HCT116 (cell line): Measurements from ENCODE around the gene IQCN. TPM values are rescaled to one million over a fixed set of nuclear protein-coding genes. Genes with fewer than 3 reads are reported as not detected.

Experiments
- ATAC-seq: fragments of 200-7000 bp; cut with Tn5 transposase; 2 replicates; pipeline ENCODE4 v1.9.1; 2020; ENCODE audit warnings: mild to moderate bottlenecking, moderate library complexity
- BruUV-seq: library from RNA; stranded (reverse); fragments of 400-500 nt; replicated peaks from 2 replicates; lab custom pipeline; 2021; lab: Mats Ljungman, UMichigan
- CTCF ChIA-PET: fragments of 300-600 bp; sonication (Branson Sonifier 250); formaldehyde crosslinking; loops from one replicate; lab custom pipeline; 2021; ENCODE audit warnings: antibody characterized with exemption; lab: Charles Lee
- POLR2A ChIA-PET: fragments of 300-600, 350-600 bp; sonication (Branson Sonifier 250); formaldehyde crosslinking; loops from one replicate; lab custom pipeline; 2021; ENCODE audit warnings: antibody characterized with exemption; lab: Charles Lee
- RAD21 ChIA-PET, 2 experiments: fragments of 300-600 bp; sonication (Branson Sonifier 250); formaldehyde crosslinking; loops; one replicate each; lab custom pipeline; 2023; ENCODE audit warnings: low total read pairs in 2 of 2; ENCODE audit not compliant: uncharacterized antibody in 2 of 2, unreplicated experiment in 2 of 2, low non-redundant PET in 1 of 2; lab: Charles Lee
- DNase-seq: peaks from one replicate; pipeline ENCODE4 v3.0.0-alpha.2; 2010; ENCODE audit warnings: low read depth, low spot score
- H2AFZ ChIP-seq: fragments of 200-600 bp; shearing (Covaris generic), sonication (generic); 2 replicates; pipeline ENCODE4 v1.6.1; 2017; ENCODE audit warnings: low read depth, mixed run types, mixed read lengths, antibody characterized with exemption, low read length; ENCODE audit not compliant: poor library complexity, severe bottlenecking
- H3K27ac ChIP-seq: 2 replicates; pipeline ENCODE4 v1.5.1; 2012; ENCODE audit warnings: low read depth, low read length
- H3K27me3 ChIP-seq: fragments of 200-600 bp; sonication (generic); 2 replicates; pipeline ENCODE4 v1.6.1; 2016; ENCODE audit warnings: mixed run types, low read length, mixed read lengths; ENCODE audit not compliant: insufficient read depth
- H3K36me3 ChIP-seq, 2 experiments: fragments of 200-500 bp in 1 of 2; fragments of 200-600 bp in 1 of 2; sonication (Bioruptor generic) in 1 of 2; sonication (generic) in 1 of 2; 2 replicates each; pipeline versions ENCODE4 v1.5.1 to v1.6.1; 2014 to 2016; ENCODE audit warnings: low read length in 2 of 2, inconsistent platforms in 1 of 2, mixed read lengths in 1 of 2, mixed run types in 1 of 2; ENCODE audit not compliant: insufficient read depth in 2 of 2, control insufficient read depth in 1 of 2
- H3K4me1 ChIP-seq, 2 experiments: fragments of 200-600 bp in 1 of 2; sonication (generic) in 1 of 2; 2 replicates each; pipeline versions ENCODE4 v1.5.1 to v1.6.1; 2012 to 2017; ENCODE audit warnings: low read length in 2 of 2, inconsistent platforms in 1 of 2, mild to moderate bottlenecking in 1 of 2, mixed read lengths in 1 of 2, mixed run types in 1 of 2, moderate library complexity in 1 of 2; ENCODE audit not compliant: insufficient read depth in 2 of 2, control insufficient read depth in 1 of 2
- H3K4me2 ChIP-seq: fragments of 200-600 bp; sonication (generic); 2 replicates; pipeline ENCODE4 v1.6.1; 2017; ENCODE audit warnings: mixed run types, low read length, mixed read lengths
- H3K4me3 ChIP-seq, 2 experiments: fragments of 200-600 bp in 1 of 2; sonication (generic) in 1 of 2; replicated peaks in 1 of 2; 2 replicates each; pipeline ENCODE4 v1.5.1; 2011 to 2016; ENCODE audit warnings: low read length in 2 of 2, control low read depth in 1 of 2, low read depth in 1 of 2, mild to moderate bottlenecking in 1 of 2, mixed read lengths in 1 of 2, mixed run types in 1 of 2
- H3K79me2 ChIP-seq: fragments of 200-600 bp; sonication (generic); 2 replicates; pipeline ENCODE4 v1.6.1; 2017; ENCODE audit warnings: mild to moderate bottlenecking, mixed run types, low read length, moderate library complexity, mixed read lengths; ENCODE audit not compliant: insufficient read depth
- H3K9ac ChIP-seq: fragments of 200-600 bp; sonication (generic); 2 replicates; pipeline ENCODE4 v1.6.1; 2016; ENCODE audit warnings: low read length, mixed read lengths
- H3K9me2 ChIP-seq: fragments of 200-600 bp; sonication (generic), shearing (Covaris generic); 2 replicates; pipeline ENCODE4 v1.6.1; 2017; ENCODE audit warnings: mixed run types, mild to moderate bottlenecking, moderate library complexity; ENCODE audit not compliant: insufficient read depth
- H3K9me3 ChIP-seq, 2 experiments: fragments of 200-500 bp in 1 of 2; fragments of 200-600 bp in 1 of 2; sonication (Bioruptor generic) in 1 of 2; sonication (generic) in 1 of 2; 2 replicates each; pipeline ENCODE4 v1.6.1; 2014 to 2017; ENCODE audit warnings: low read length in 2 of 2, mixed read lengths in 2 of 2, inconsistent platforms in 1 of 2, low read depth in 1 of 2, mild to moderate bottlenecking in 1 of 2, mixed run types in 1 of 2, moderate library complexity in 1 of 2; ENCODE audit not compliant: control insufficient read depth in 1 of 2, insufficient read depth in 1 of 2
- H4K20me1 ChIP-seq: fragments of 200-600 bp; sonication (generic), shearing (Covaris generic); 2 replicates; pipeline ENCODE4 v1.6.1; 2017; ENCODE audit warnings: mixed run types, mild to moderate bottlenecking, moderate library complexity; ENCODE audit not compliant: insufficient read depth
- ATF3 ChIP-seq: IDR thresholded peaks from 2 replicates; pipeline ENCODE4 v1.6.1; 2012
- CEBPB ChIP-seq: IDR thresholded peaks from 2 replicates; pipeline ENCODE4 v1.6.1; 2012; ENCODE audit warnings: low read depth
- CTCF ChIP-seq, 3 experiments: fragments of 200-600 bp in 1 of 3; sonication (generic) in 1 of 3; IDR thresholded peaks in 2 of 3; conservative IDR thresholded peaks in 1 of 3; 2 replicates each; pipeline ENCODE4 v1.5.1; 2012 to 2017; ENCODE audit warnings: low read depth in 2 of 3, low read length in 2 of 3, antibody characterized with exemption in 1 of 3, borderline replicate concordance in 1 of 3, control low read depth in 1 of 3, mild to moderate bottlenecking in 1 of 3, mixed read lengths in 1 of 3, mixed run types in 1 of 3, moderate library complexity in 1 of 3; ENCODE audit not compliant: insufficient read depth in 1 of 3
- EGR1 ChIP-seq: IDR thresholded peaks from 2 replicates; pipeline ENCODE4 v1.6.1; 2012; ENCODE audit warnings: low read depth
- ELF1 ChIP-seq: IDR thresholded peaks from 2 replicates; pipeline ENCODE4 v1.6.1; 2012; ENCODE audit warnings: low read depth, borderline replicate concordance
- FOSL1 ChIP-seq: IDR thresholded peaks from 2 replicates; pipeline ENCODE4 v1.6.1; 2012; ENCODE audit warnings: low read depth
- MAX ChIP-seq: IDR thresholded peaks from 2 replicates; pipeline ENCODE4 v1.6.1; 2012
- POLR2A ChIP-seq: IDR thresholded peaks from 2 replicates; pipeline ENCODE4 v1.7.0; 2011; ENCODE audit warnings: borderline replicate concordance; ENCODE audit not compliant: insufficient read depth, insufficient read length; ENCODE audit errors: extremely low read depth
- POLR2AphosphoS5 ChIP-seq: IDR thresholded peaks from 2 replicates; pipeline ENCODE4 v1.6.1; 2011; ENCODE audit warnings: mild to moderate bottlenecking, low read depth, low read length, moderate library complexity
- REST ChIP-seq: IDR thresholded peaks from 2 replicates; pipeline ENCODE4 v1.6.1; 2012; ENCODE audit warnings: low read depth
- SIN3A ChIP-seq: IDR thresholded peaks from 2 replicates; pipeline ENCODE4 v1.6.1; 2012; ENCODE audit warnings: low read depth
- SP1 ChIP-seq: IDR thresholded peaks from 2 replicates; pipeline ENCODE4 v1.6.1; 2012; ENCODE audit warnings: low read depth
- ZBTB33 ChIP-seq: IDR thresholded peaks from 2 replicates; pipeline ENCODE4 v1.6.1; 2011; ENCODE audit warnings: mild to moderate bottlenecking, low read length, moderate library complexity; ENCODE audit not compliant: insufficient replicate concordance; ENCODE audit errors: extremely low read depth
- ZFX ChIP-seq: fragments of 450-650 bp; IDR thresholded peaks from 2 replicates; pipeline ENCODE4 v1.6.1; 2017
- ZNF274 ChIP-seq: fragments of 200-500 bp; sonication (Bioruptor generic); IDR thresholded peaks from 2 replicates; pipeline ENCODE4 v1.6.1; 2014; ENCODE audit warnings: mild to moderate bottlenecking, low read depth, low read length, inconsistent platforms
- intact Hi-C: fragments of 100-400 bp; cut with micrococcal nuclease; formaldehyde crosslinking; loops from 2 replicates; pipeline ENCODE4 v1.10.0; 2022
- total RNA-seq: library from RNA; stranded (reverse); gene quantifications from one replicate; pipeline ENCODE4 v1.2.1, GENCODE V29; 2021; ENCODE audit not compliant: unreplicated experiment

Gene IQCN
- total RNA-seq, 1 experiment from 2014 or later: 4.8 TPM

GRCh38 chr19:18291590-18292461 lies 17.6 kb upstream of the IQCN start:
- no peaks in the 10 kb centered on the region for H3K27me3 ChIP-seq
- ATAC-seq (peak; percentile 65), DNase-seq (no peak)
- H4K20me1 ChIP-seq: no peaks in the 10 kb centered on the region
- H3K9ac ChIP-seq: peak overlapping the region; percentile 86
- H3K4me1 ChIP-seq: peaks cover 28 to 55% of the 10 kb centered on the region in 2 experiments
- peak overlapping the region; percentile 94 for H3K27ac ChIP-seq
- no peaks in the 10 kb centered on the region for H3K9me3 ChIP-seq
- ChIA-PET POLR2A (interaction anchor here (0.7 to 4.4 kb wide), 9 partner anchors 10 to 294 kb away, joined by 3 to 138 read pairs (median 7); partner anchors contain the start of genes GDF15, JUND and LSM4), CTCF (interaction anchor here (0.9 to 3.1 kb wide), 4 partner anchors 11 to 37 kb away, joined by 3 to 28 read pairs (median 8); partner anchors contain the start of gene JUND), RAD21 (interaction anchor here in 1 of 2 experiments (1.2 to 1.5 kb wide), 2 partner anchors 10 to 13 kb away, joined by 3 to 6 read pairs; no protein-coding TSS in a partner anchor)
- intact Hi-C loops: no loop called here
- H2AFZ ChIP-seq: no peak overlapping the region
- peak overlapping the region; percentile 98 for H3K4me2 ChIP-seq
- peak overlapping the region; percentile 49 to 74 for H3K4me3 ChIP-seq
- no peaks in the 10 kb centered on the region for H3K36me3 ChIP-seq
- TF ChIP-seq ZNF274: no peak
- TF ChIP-seq ZBTB33: peak; percentile 40
- TF ChIP-seq ZFX: peak; percentile 77; the same call in 1 of the 2 replicates
- peak; percentile 2 for TF ChIP-seq POLR2A
- TF ChIP-seq ATF3: no peak
- TF ChIP-seq FOSL1: no peak
- no peak for TF ChIP-seq ELF1
- TF ChIP-seq EGR1: peak; percentile 96
- no peak for TF ChIP-seq REST
- peak; percentile 60 for TF ChIP-seq POLR2AphosphoS5
- no peak for TF ChIP-seq SIN3A
- no peak for TF ChIP-seq CEBPB
- TF ChIP-seq MAX: peak; percentile 65
- TF ChIP-seq CTCF (IDR thresholded peaks at IDR 0.05 in 2 of 3, conservative IDR thresholded peaks at IDR 0.05 in 1 of 3; ENCODE audit: borderline replicate concordance in 1 of 3, insufficient read depth in 1 of 3, low read depth in 2 of 3, low read length in 2 of 3): no peak
- TF ChIP-seq SP1: peak; percentile 50
- no TSS peak for BruUV-seq
- H3K79me2 ChIP-seq: no peaks in the 10 kb centered on the region
- H3K9me2 ChIP-seq: no peaks in the 10 kb centered on the region
